B cell (primary cell): ENCODE results near the gene PRKCA.

Experiments used
- EZH2 ChIP-seq: IDR thresholded peaks from 2 replicates; pipeline ENCODE4 v1.6.1; 2012; ENCODE audit warnings: borderline replicate concordance, low read depth, mild to moderate bottlenecking, moderate library complexity, low read length; ENCODE audit not compliant: insufficient read depth, poor library complexity, severe bottlenecking
- TF ChIP-seq, protein P1 (sequence below): fragments of 200-600 bp; IDR thresholded peaks from one replicate; pipeline ENCODE4 v1.8.0; 2022; ENCODE audit warnings: antibody characterized with exemption, mild to moderate bottlenecking

DNA sequence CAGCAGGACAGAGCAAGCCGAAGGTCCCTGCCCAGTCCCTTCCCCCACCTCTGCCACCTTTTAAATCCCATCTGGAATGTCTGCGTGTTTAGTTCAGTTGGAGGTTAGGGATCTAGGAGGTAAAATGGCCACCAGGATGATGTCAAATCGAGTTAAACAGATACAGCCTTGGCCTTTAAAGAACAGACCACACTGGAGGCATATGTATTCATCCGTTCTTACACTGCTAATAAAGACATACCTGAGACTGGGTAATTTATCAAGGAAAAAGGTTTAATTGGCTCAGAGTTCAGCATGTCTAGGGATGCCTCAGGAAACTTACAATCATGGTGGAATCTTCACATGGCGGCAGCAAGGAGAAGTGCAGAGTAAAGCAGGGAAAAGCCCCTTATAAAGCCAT, 364.7 kb downstream of the PRKCA start:
- TF ChIP-seq, protein P1, sequence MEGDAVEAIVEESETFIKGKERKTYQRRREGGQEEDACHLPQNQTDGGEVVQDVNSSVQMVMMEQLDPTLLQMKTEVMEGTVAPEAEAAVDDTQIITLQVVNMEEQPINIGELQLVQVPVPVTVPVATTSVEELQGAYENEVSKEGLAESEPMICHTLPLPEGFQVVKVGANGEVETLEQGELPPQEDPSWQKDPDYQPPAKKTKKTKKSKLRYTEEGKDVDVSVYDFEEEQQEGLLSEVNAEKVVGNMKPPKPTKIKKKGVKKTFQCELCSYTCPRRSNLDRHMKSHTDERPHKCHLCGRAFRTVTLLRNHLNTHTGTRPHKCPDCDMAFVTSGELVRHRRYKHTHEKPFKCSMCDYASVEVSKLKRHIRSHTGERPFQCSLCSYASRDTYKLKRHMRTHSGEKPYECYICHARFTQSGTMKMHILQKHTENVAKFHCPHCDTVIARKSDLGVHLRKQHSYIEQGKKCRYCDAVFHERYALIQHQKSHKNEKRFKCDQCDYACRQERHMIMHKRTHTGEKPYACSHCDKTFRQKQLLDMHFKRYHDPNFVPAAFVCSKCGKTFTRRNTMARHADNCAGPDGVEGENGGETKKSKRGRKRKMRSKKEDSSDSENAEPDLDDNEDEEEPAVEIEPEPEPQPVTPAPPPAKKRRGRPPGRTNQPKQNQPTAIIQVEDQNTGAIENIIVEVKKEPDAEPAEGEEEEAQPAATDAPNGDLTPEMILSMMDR = no peak
- TF ChIP-seq EZH2 = no peak
